HG02870 (cell line): ENCODE data around the gene MYL7.
"Not testable (repeated sequence)": the region's sequence is repeated elsewhere in the genome, so short reads cannot be mapped to it uniquely, and the experiment has no call there.

Source experiments
- ATAC-seq: cut with Tn5 transposase; IDR thresholded peaks from one replicate; pipeline ENCODE4 v1.9.1; 2021; ENCODE audit warnings: mild to moderate bottlenecking, moderate library complexity; ENCODE audit not compliant: unreplicated experiment

MYL7 gene

GRCh38 chr7:44172352-44172751, 31.2 kb upstream of the MYL7 start:
- no peak for ATAC-seq

GRCh38 chr7:44171901-44172300, 30.8 kb upstream of the MYL7 start:
- not testable (repeated sequence) for ATAC-seq

- ATAC-seq, result no peak
Observed at GRCh38 chr7:44167920-44168319, 26.8 kb upstream of the MYL7 start.

GRCh38 chr7:44163591-44163990, 22.5 kb upstream of the MYL7 start:
- no peak for ATAC-seq

- ATAC-seq, result no peak
Observed at GRCh38 chr7:44162785-44163395, 21.8 kb upstream of the MYL7 start.

- no peak for ATAC-seq
Observed at GRCh38 chr7:44162179-44162578, 21.0 kb upstream of the MYL7 start.

GRCh38 chr7:44161371-44161770, 20.2 kb upstream of the MYL7 start:
- ATAC-seq, result no peak

- no peak for ATAC-seq
Observed at GRCh38 chr7:44159824-44160630, 18.9 kb upstream of the MYL7 start.

- no peak for ATAC-seq
Observed at GRCh38 chr7:44158873-44159631, 17.9 kb upstream of the MYL7 start.

GRCh38 chr7:44158096-44158872, 17.2 kb upstream of the MYL7 start:
- no peak for ATAC-seq

GRCh38 chr7:44157116-44158080, 16.3 kb upstream of the MYL7 start:
- ATAC-seq, result no peak

- ATAC-seq, result no peak
Observed at GRCh38 chr7:44156453-44157010, 15.4 kb upstream of the MYL7 start.

- no peak for ATAC-seq
Observed at GRCh38 chr7:44155191-44156185, 14.4 kb upstream of the MYL7 start.

GRCh38 chr7:44154703-44155102, 13.6 kb upstream of the MYL7 start:
- ATAC-seq, result no peak

GRCh38 chr7:44153948-44154335, 12.8 kb upstream of the MYL7 start:
- no peak for ATAC-seq

GRCh38 chr7:44152971-44153947, 12.1 kb upstream of the MYL7 start:
- no peak for ATAC-seq

GRCh38 chr7:44151956-44152355, 10.8 kb upstream of the MYL7 start:
- no peak for ATAC-seq
